Measurements from ENCODE around the gene TADA1.
"Not testable (repeated sequence)": the region's sequence is repeated elsewhere in the genome, so short reads cannot be mapped to it uniquely, and the experiment has no call there.

The TADA1 gene

GRCh38 chr1:166843769-166844596 lies 32.1 kb downstream of the TADA1 start:
- H3K36me3 ChIP-seq (ENCODE audit: control insufficient read depth, insufficient read depth, low read length), result peaks cover 84% of the 10 kb centered on the region
- peaks cover 11% of the 10 kb centered on the region for H3K4me1 ChIP-seq (ENCODE audit: control insufficient read depth, insufficient read depth, low read length)
- H3K9ac ChIP-seq (ENCODE audit: low read depth, low read length), result no peak overlapping the region
- H3K9me3 ChIP-seq (ENCODE audit: control insufficient read depth, insufficient read depth, low read length), result no peaks in the 10 kb centered on the region
- H3K27ac ChIP-seq (ENCODE audit: low read depth, low read length), result no peak overlapping the region
- no peak overlapping the region for H3K4me3 ChIP-seq (ENCODE audit: low read depth, low read length)
- no peaks in the 10 kb centered on the region for H3K27me3 ChIP-seq (ENCODE audit: control insufficient read depth, insufficient read depth, low read length)

- Histone ChIP-seq H3K36me3 (ENCODE audit: control insufficient read depth, insufficient read depth, low read length) (peaks cover 78% of the 10 kb centered on the region), H3K9me3 (ENCODE audit: control insufficient read depth, insufficient read depth, low read length) (no peaks in the 10 kb centered on the region), H3K4me3 (ENCODE audit: low read depth, low read length) (no peak overlapping the region), H3K27me3 (ENCODE audit: control insufficient read depth, insufficient read depth, low read length) (no peaks in the 10 kb centered on the region), H3K9ac (ENCODE audit: low read depth, low read length) (no peak overlapping the region), H3K4me1 (ENCODE audit: control insufficient read depth, insufficient read depth, low read length) (peaks cover 13% of the 10 kb centered on the region), H3K27ac (ENCODE audit: low read depth, low read length) (no peak overlapping the region)
These were observed 32.7 kb downstream of the TADA1 start for GRCh38 chr1:166843322-166843721.

GRCh38 chr1:166840309-166841274 lies 35.5 kb downstream of the TADA1 start:
- peak overlapping the region; percentile 80 for H3K9ac ChIP-seq (ENCODE audit: low read depth, low read length)
- H3K27ac ChIP-seq (ENCODE audit: low read depth, low read length), result peak overlapping the region; percentile 88
- peaks cover 50% of the 10 kb centered on the region for H3K36me3 ChIP-seq (ENCODE audit: control insufficient read depth, insufficient read depth, low read length)
- H3K4me1 ChIP-seq (ENCODE audit: control insufficient read depth, insufficient read depth, low read length), result peaks cover 17% of the 10 kb centered on the region
- no peaks in the 10 kb centered on the region for H3K9me3 ChIP-seq (ENCODE audit: control insufficient read depth, insufficient read depth, low read length)
- no peaks in the 10 kb centered on the region for H3K27me3 ChIP-seq (ENCODE audit: control insufficient read depth, insufficient read depth, low read length)
- peak overlapping the region; percentile 91 for H3K4me3 ChIP-seq (ENCODE audit: low read depth, low read length)

- peak overlapping the region; percentile 92 for H3K9ac ChIP-seq (ENCODE audit: low read depth, low read length)
- peaks cover 17% of the 10 kb centered on the region for H3K4me1 ChIP-seq (ENCODE audit: control insufficient read depth, insufficient read depth, low read length)
- no peaks in the 10 kb centered on the region for H3K9me3 ChIP-seq (ENCODE audit: control insufficient read depth, insufficient read depth, low read length)
- peaks cover 42% of the 10 kb centered on the region for H3K36me3 ChIP-seq (ENCODE audit: control insufficient read depth, insufficient read depth, low read length)
- peak overlapping the region; percentile 88 for H3K27ac ChIP-seq (ENCODE audit: low read depth, low read length)
- H3K27me3 ChIP-seq (ENCODE audit: control insufficient read depth, insufficient read depth, low read length), result no peaks in the 10 kb centered on the region
- H3K4me3 ChIP-seq (ENCODE audit: low read depth, low read length), result peak overlapping the region; percentile 91
These were observed 36.3 kb downstream of the TADA1 start for GRCh38 chr1:166839600-166840308.

GRCh38 chr1:166838766-166839599 lies 37.1 kb downstream of the TADA1 start, which contains the start of gene POGK:
Gene POGK (plus strand): TSS chr1:166839475. CDS start chr1:166840957, 1,482 bp downstream.
- Histone ChIP-seq H3K4me1 (ENCODE audit: control insufficient read depth, insufficient read depth, low read length) (peaks cover 17% of the 10 kb centered on the region), H3K4me3 (ENCODE audit: low read depth, low read length) (peak within 1 kb of the TSS; percentile 91), H3K27ac (ENCODE audit: low read depth, low read length) (peak within 1 kb of the TSS; percentile 88), H3K27me3 (ENCODE audit: control insufficient read depth, insufficient read depth, low read length) (no peaks in the 10 kb centered on the region), H3K36me3 (ENCODE audit: control insufficient read depth, insufficient read depth, low read length) (peaks cover 34% of the 10 kb centered on the region), H3K9ac (ENCODE audit: low read depth, low read length) (peak within 1 kb of the TSS; percentile 92), H3K9me3 (ENCODE audit: control insufficient read depth, insufficient read depth, low read length) (no peaks in the 10 kb centered on the region)

- peaks cover 12% of the 10 kb centered on the region for H3K36me3 ChIP-seq (ENCODE audit: control insufficient read depth, insufficient read depth, low read length)
- no peak overlapping the region for H3K9ac ChIP-seq (ENCODE audit: low read depth, low read length)
- no peaks in the 10 kb centered on the region for H3K9me3 ChIP-seq (ENCODE audit: control insufficient read depth, insufficient read depth, low read length)
- peaks cover 17% of the 10 kb centered on the region for H3K4me1 ChIP-seq (ENCODE audit: control insufficient read depth, insufficient read depth, low read length)
- no peak overlapping the region for H3K27ac ChIP-seq (ENCODE audit: low read depth, low read length)
- H3K4me3 ChIP-seq (ENCODE audit: low read depth, low read length), result no peak overlapping the region
- H3K27me3 ChIP-seq (ENCODE audit: control insufficient read depth, insufficient read depth, low read length), result no peaks in the 10 kb centered on the region
These were observed 39.3 kb downstream of the TADA1 start for GRCh38 chr1:166836733-166837132.

- H3K27ac ChIP-seq (ENCODE audit: low read depth, low read length); H3K27me3 ChIP-seq (ENCODE audit: control insufficient read depth, insufficient read depth, low read length); H3K9ac ChIP-seq (ENCODE audit: low read depth, low read length); H3K9me3 ChIP-seq (ENCODE audit: control insufficient read depth, insufficient read depth, low read length); H3K4me1 ChIP-seq (ENCODE audit: control insufficient read depth, insufficient read depth, low read length); H3K36me3 ChIP-seq (ENCODE audit: control insufficient read depth, insufficient read depth, low read length); H3K4me3 ChIP-seq (ENCODE audit: low read depth, low read length): not testable (repeated sequence)
These were observed 46.3 kb downstream of the TADA1 start for GRCh38 chr1:166829762-166830161.

GRCh38 chr1:166827426-166827825 lies 48.6 kb downstream of the TADA1 start:
- Histone ChIP-seq H3K9ac (ENCODE audit: low read depth, low read length) (no peak overlapping the region), H3K4me1 (ENCODE audit: control insufficient read depth, insufficient read depth, low read length) (no peaks in the 10 kb centered on the region), H3K36me3 (ENCODE audit: control insufficient read depth, insufficient read depth, low read length) (no peaks in the 10 kb centered on the region), H3K27me3 (ENCODE audit: control insufficient read depth, insufficient read depth, low read length) (no peaks in the 10 kb centered on the region), H3K9me3 (ENCODE audit: control insufficient read depth, insufficient read depth, low read length) (peaks cover 6% of the 10 kb centered on the region), H3K4me3 (ENCODE audit: low read depth, low read length) (no peak overlapping the region), H3K27ac (ENCODE audit: low read depth, low read length) (no peak overlapping the region)

GRCh38 chr1:166822385-166822784 lies 53.7 kb downstream of the TADA1 start:
- Histone ChIP-seq H3K36me3 (ENCODE audit: control insufficient read depth, insufficient read depth, low read length) (no peaks in the 10 kb centered on the region), H3K4me1 (ENCODE audit: control insufficient read depth, insufficient read depth, low read length) (no peaks in the 10 kb centered on the region), H3K27me3 (ENCODE audit: control insufficient read depth, insufficient read depth, low read length) (no peaks in the 10 kb centered on the region), H3K9ac (ENCODE audit: low read depth, low read length) (no peak overlapping the region), H3K27ac (ENCODE audit: low read depth, low read length) (no peak overlapping the region), H3K9me3 (ENCODE audit: control insufficient read depth, insufficient read depth, low read length) (no peaks in the 10 kb centered on the region), H3K4me3 (ENCODE audit: low read depth, low read length) (no peak overlapping the region)

- Histone ChIP-seq H3K27ac (ENCODE audit: low read depth, low read length) (no peak overlapping the region), H3K9ac (ENCODE audit: low read depth, low read length) (no peak overlapping the region), H3K9me3 (ENCODE audit: control insufficient read depth, insufficient read depth, low read length) (no peaks in the 10 kb centered on the region), H3K4me1 (ENCODE audit: control insufficient read depth, insufficient read depth, low read length) (no peaks in the 10 kb centered on the region), H3K27me3 (ENCODE audit: control insufficient read depth, insufficient read depth, low read length) (no peaks in the 10 kb centered on the region), H3K4me3 (ENCODE audit: low read depth, low read length) (no peak overlapping the region), H3K36me3 (ENCODE audit: control insufficient read depth, insufficient read depth, low read length) (no peaks in the 10 kb centered on the region)
These were observed 56.1 kb downstream of the TADA1 start for GRCh38 chr1:166819974-166820373.

All from HUES48 (cell line).